GM12878 (cell line): ENCODE data around the gene BNIP1.

ENCODE experiments used
- BHLHE40 ChIP-seq, 2 experiments: fragments of 450-650 bp in 1 of 2; IDR thresholded peaks; 2 replicates each; pipeline ENCODE4 v1.6.1; 2011 to 2017; ENCODE audit warnings: low read depth in 2 of 2, borderline replicate concordance in 1 of 2, improper control_type of control experiment in 1 of 2, low read length in 1 of 2, mild to moderate bottlenecking in 1 of 2
- CTCF ChIP-seq, 3 experiments: IDR thresholded peaks in 2 of 3; conservative IDR thresholded peaks in 1 of 3; 2 replicates each; pipeline ENCODE4 v1.5.1; 2011; ENCODE audit warnings: low read depth in 3 of 3, low read length in 3 of 3, mild to moderate bottlenecking in 3 of 3, control low read depth in 2 of 3, moderate library complexity in 2 of 3, inconsistent platforms in 1 of 3, mixed read lengths in 1 of 3; ENCODE audit not compliant: control insufficient read depth in 2 of 3, insufficient read depth in 1 of 3; ENCODE audit errors: extremely low read depth in 1 of 3
- HDAC6 ChIP-seq: fragments of 200-600 bp; sonication (generic); IDR thresholded peaks from one replicate; pipeline ENCODE4 v1.8.0; 2017; ENCODE audit warnings: antibody characterized with exemption; ENCODE audit not compliant: unreplicated experiment
- PKNOX1 ChIP-seq: fragments of 450-650 bp; IDR thresholded peaks from 2 replicates; pipeline ENCODE4 v1.6.1; 2016; ENCODE audit warnings: mild to moderate bottlenecking
- POLR2A ChIP-seq: IDR thresholded peaks from 2 replicates; pipeline ENCODE4 v1.6.1; 2011; ENCODE audit warnings: low read depth, mild to moderate bottlenecking, low read length
- RELA ChIP-seq: fragments of 450-650 bp; IDR thresholded peaks from 2 replicates; pipeline ENCODE4 v1.8.0; 2014; ENCODE audit warnings: borderline replicate concordance; ENCODE audit not compliant: partially characterized antibody
- SP1 ChIP-seq: IDR thresholded peaks from one replicate; pipeline ENCODE4 v1.6.1; 2011; ENCODE audit warnings: low read depth, low read length
- SPI1 ChIP-seq: IDR thresholded peaks from 2 replicates; pipeline ENCODE4 v1.6.1; 2011; ENCODE audit warnings: low read depth, mild to moderate bottlenecking, low read length, moderate library complexity, borderline replicate concordance; ENCODE audit not compliant: insufficient read depth
- SUPT20H ChIP-seq: IDR thresholded peaks from 2 replicates; pipeline ENCODE4 v1.6.1; 2011; ENCODE audit warnings: low read depth, mild to moderate bottlenecking, low read length, moderate library complexity, borderline replicate concordance; ENCODE audit not compliant: control insufficient read depth
- ZNF274 ChIP-seq: IDR thresholded peaks from one replicate; pipeline ENCODE4 v1.8.0; 2011; ENCODE audit not compliant: insufficient read length, insufficient read depth
- ZNF687 ChIP-seq: fragments of 450-650 bp; IDR thresholded peaks from 2 replicates; pipeline ENCODE4 v1.6.1; 2017; ENCODE audit warnings: mild to moderate bottlenecking, moderate library complexity

- no peak for TF ChIP-seq CTCF (IDR thresholded peaks at IDR 0.05 in 2 of 3, conservative IDR thresholded peaks at IDR 0.05 in 1 of 3; ENCODE audit: control insufficient read depth in 2 of 3, extremely low read depth in 1 of 3, insufficient read depth in 1 of 3, low read depth in 3 of 3, low read length in 3 of 3)
- TF ChIP-seq SPI1 = no peak
- no peak for TF ChIP-seq RELA
- TF ChIP-seq PKNOX1 = no peak
- no peak for TF ChIP-seq SP1
- no peak for TF ChIP-seq ZNF274
- no peak for TF ChIP-seq BHLHE40 (IDR thresholded peaks at IDR 0.05; ENCODE audit: borderline replicate concordance in 1 of 2, low read depth in 2 of 2, low read length in 1 of 2)
- TF ChIP-seq SUPT20H = no peak
- TF ChIP-seq ZNF687 = no peak
- no peak for TF ChIP-seq POLR2A
- no peak for TF ChIP-seq HDAC6
Measured at GRCh38 chr5:173114536-173114935, 29.8 kb upstream of the BNIP1 start.
